B cell (primary cell): ENCODE measurements around the gene GFPT1. TPM values are rescaled to one million over a fixed set of nuclear protein-coding genes. Genes with fewer than 3 reads are reported as not detected.

Experiments
- ATAC-seq: fragments of 200-7000 bp; cut with Tn5 transposase; one replicate; pipeline ENCODE4 v1.10.0; 2021; ENCODE audit warnings: low read depth, mild to moderate bottlenecking, moderate number of reproducible peaks, moderate library complexity
- CTCF ChIA-PET: fragments of 350-600 bp; sonication (Branson Sonifier 250); formaldehyde crosslinking; loops from one replicate; lab custom pipeline; 2021; ENCODE audit warnings: antibody characterized with exemption, inconsistent platforms; lab: Charles Lee
- POLR2A ChIA-PET: fragments of 350-600 bp; sonication (Branson Sonifier 250); formaldehyde crosslinking; loops from one replicate; lab custom pipeline; 2021; ENCODE audit warnings: antibody characterized with exemption; lab: Charles Lee
- DNase-seq: peaks from one replicate; pipeline ENCODE4 v3.0.0; 2013
- H2AFZ ChIP-seq: 2 replicates; pipeline ENCODE4 v1.6.1; 2012; ENCODE audit warnings: mild to moderate bottlenecking, low read depth, low read length; ENCODE audit not compliant: insufficient read depth, poor library complexity, severe bottlenecking
- H3K27ac ChIP-seq, 2 donors: 1 replicate in 1 of 2; 2 replicates in 1 of 2; pipeline ENCODE4 v1.5.1; 2012 to 2013; ENCODE audit warnings: low read length in 2 of 2, mild to moderate bottlenecking in 2 of 2, moderate library complexity in 1 of 2
- H3K27me3 ChIP-seq, 4 experiments: fragments of 200-600 bp in 1 of 4; sonication (generic) in 1 of 4; replicated peaks in 1 of 4; 1 replicate in 2 of 4; 2 replicates in 2 of 4; pipeline versions ENCODE4 v1.6.1 to v1.7.0; 2013 to 2016; ENCODE audit warnings: low read length in 3 of 4, mild to moderate bottlenecking in 2 of 4, mixed read lengths in 1 of 4, moderate library complexity in 1 of 4; ENCODE audit not compliant: insufficient read depth in 4 of 4, control insufficient read depth in 3 of 4; ENCODE audit errors: control extremely low read depth in 1 of 4
- H3K36me3 ChIP-seq, 2 experiments: replicated peaks in 1 of 2; 1 replicate in 1 of 2; 2 replicates in 1 of 2; pipeline versions ENCODE4 v1.6.1 to v1.7.1; 2013; ENCODE audit warnings: low read length in 1 of 2; ENCODE audit not compliant: insufficient read depth in 2 of 2, control insufficient read depth in 1 of 2; ENCODE audit errors: control extremely low read depth in 1 of 2, extremely low read depth in 1 of 2
- H3K4me1 ChIP-seq, 2 donors: fragments of 200-600 bp in 1 of 2; sonication (generic) in 1 of 2; 1 replicate in 1 of 2; 2 replicates in 1 of 2; pipeline versions ENCODE4 v1.5.1 to v1.6.1; 2013 to 2017; ENCODE audit warnings: low read length in 2 of 2; ENCODE audit not compliant: control insufficient read depth in 2 of 2, insufficient read depth in 2 of 2
- H3K4me2 ChIP-seq: replicated peaks from 2 replicates; pipeline ENCODE3; 2012; ENCODE audit warnings: mild to moderate bottlenecking, low read depth, low read length; ENCODE audit not compliant: poor library complexity, severe bottlenecking
- H3K4me3 ChIP-seq, 5 experiments: fragments of 200-600 bp in 1 of 5; sonication (generic) in 1 of 5; 1 replicate in 3 of 5; 2 replicates in 2 of 5; pipeline versions ENCODE4 v1.5.1 to v1.7.0; 2011 to 2016; ENCODE audit warnings: low read length in 4 of 5, mild to moderate bottlenecking in 4 of 5, low read depth in 2 of 5, control low read depth in 1 of 5, moderate library complexity in 1 of 5; ENCODE audit not compliant: insufficient read depth in 1 of 5; ENCODE audit errors: control extremely low read depth in 1 of 5, extremely low read depth in 1 of 5
- H3K79me2 ChIP-seq: fragments of 200-600 bp; sonication (generic); one replicate; pipeline ENCODE4 v1.6.0; 2016; ENCODE audit warnings: low read length; ENCODE audit not compliant: control insufficient read depth, insufficient read depth
- H3K9ac ChIP-seq: fragments of 200-600 bp; sonication (generic); 2 replicates; pipeline ENCODE4 v1.6.1; 2017; ENCODE audit warnings: mild to moderate bottlenecking, low read length, moderate library complexity
- H3K9me3 ChIP-seq, 3 donors: one replicate each; pipeline versions ENCODE4 v1.6.1 to v1.7.1; 2013; ENCODE audit warnings: low read length in 2 of 3; ENCODE audit not compliant: control insufficient read depth in 2 of 3, insufficient read depth in 1 of 3; ENCODE audit errors: control extremely low read depth in 1 of 3
- H4K20me1 ChIP-seq: 2 replicates; pipeline ENCODE4 v1.6.0; 2012; ENCODE audit warnings: mild to moderate bottlenecking, low read length; ENCODE audit not compliant: insufficient read depth, control insufficient read depth, poor library complexity, severe bottlenecking
- H3K27ac Mint-ChIP-seq: one replicate; pipeline ENCODE4 v1.8.0; 2021; ENCODE audit warnings: mixed read lengths
- H3K27me3 Mint-ChIP-seq: one replicate; pipeline ENCODE4 v1.8.0; 2021; ENCODE audit warnings: mixed read lengths
- H3K4me1 Mint-ChIP-seq: one replicate; pipeline ENCODE4 v1.8.0; 2021; ENCODE audit warnings: mixed read lengths
- H3K4me3 Mint-ChIP-seq: one replicate; pipeline ENCODE4 v1.8.0; 2021; ENCODE audit warnings: mixed read lengths
- H3K9me3 Mint-ChIP-seq: one replicate; pipeline ENCODE4 v1.8.0; 2022; ENCODE audit warnings: mixed read lengths; ENCODE audit not compliant: insufficient read depth
- CTCF ChIP-seq: fragments of 200-600 bp; IDR thresholded peaks from one replicate; pipeline ENCODE4 v1.8.0; 2022; ENCODE audit warnings: antibody characterized with exemption, mild to moderate bottlenecking
- EZH2 ChIP-seq: IDR thresholded peaks from 2 replicates; pipeline ENCODE4 v1.6.1; 2012; ENCODE audit warnings: borderline replicate concordance, low read depth, mild to moderate bottlenecking, moderate library complexity, low read length; ENCODE audit not compliant: insufficient read depth, poor library complexity, severe bottlenecking
- WGBS: methylation state at CpG from one replicate; pipeline ENCODE4 v1.1.5; 2013; ENCODE audit warnings: missing lambda C conversion rate; ENCODE audit not compliant: insufficient coverage; 5-methylcytosine and 5-hydroxymethylcytosine counted together
- intact Hi-C: fragments of 100-400 bp; cut with micrococcal nuclease; formaldehyde crosslinking; loops from one replicate; pipeline ENCODE4 v1.10.0; 2022
- polyA plus RNA-seq: library from polyadenylated mRNA; depleted of rRNA; stranded (reverse); fragments of >200 nt; gene quantifications from 2 replicates; pipeline ENCODE4 v1.2.3, GENCODE V29; 2012
- total RNA-seq, 2 donors: library from RNA; stranded (reverse); fragments of 120-200 nt in 1 of 2; gene quantifications; 1 replicate in 1 of 2; 2 replicates in 1 of 2; pipeline versions ENCODE4 v1.2.3 to v1.2.4, GENCODE V29; 2013 to 2022

Gene GFPT1
- total and polyA plus RNA-seq, 2 donors (not counting 1 experiment from before 2014, with no cell fraction given) = 2.8 to 18.1 TPM

DNA sequence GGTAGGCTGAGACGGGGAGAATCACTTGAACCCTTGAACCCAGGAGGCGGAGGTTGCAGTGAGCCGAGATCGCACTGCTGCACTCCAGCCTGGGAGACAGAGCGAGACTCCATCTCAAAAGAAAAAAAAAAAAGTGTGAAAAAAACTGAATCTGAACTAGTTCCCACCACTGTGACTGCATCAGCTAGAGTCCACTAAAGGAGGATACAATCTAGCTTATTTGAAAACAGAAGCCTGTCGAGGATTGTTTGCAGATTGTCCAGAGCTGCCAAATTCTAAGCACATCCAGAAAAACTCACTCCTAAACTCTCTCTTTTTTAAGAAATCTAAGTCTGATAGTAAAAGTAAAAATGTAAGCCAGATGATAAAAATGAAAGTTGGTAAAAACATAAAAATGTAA lies 10.6 kb downstream of the GFPT1 start:
- no peak overlapping the region for H3K9ac ChIP-seq
- H3K79me2 ChIP-seq = peaks cover 42% of the 10 kb centered on the region
- H3K9me3 ChIP-seq = no peaks in the 10 kb centered on the region
- DNase-seq (no peak), ATAC-seq (no peak)
- H3K36me3 ChIP-seq = peaks cover 3 to 9% of the 10 kb centered on the region in 2 experiments
- TF ChIP-seq CTCF (no peak), EZH2 (no peak)
- no peak overlapping the region for H3K4me3 ChIP-seq
- no peaks in the 10 kb centered on the region for H3K4me1 ChIP-seq
- ChIA-PET POLR2A (no interaction called here), CTCF (interaction anchor here (0.7 to 3.1 kb wide), 5 partner anchors 9 to 337 kb away, joined by 3 to 14 read pairs (median 4); no protein-coding TSS in a partner anchor)
- 94% methylated on average over 5 of the region's 6 CpGs for WGBS
- intact Hi-C loops = no loop called here
- Mint-ChIP-seq H3K27ac (no peak overlapping the region), H3K9me3 (no peaks in the 10 kb centered on the region), H3K27me3 (no peaks in the 10 kb centered on the region), H3K4me3 (no peak overlapping the region), H3K4me1 (peaks cover 18% of the 10 kb centered on the region)
- no peak overlapping the region for H2AFZ ChIP-seq
- no peak overlapping the region for H3K27ac ChIP-seq
- no peaks in the 10 kb centered on the region for H3K27me3 ChIP-seq
- H3K4me2 ChIP-seq = no peak overlapping the region
- H4K20me1 ChIP-seq = peaks cover 15% of the 10 kb centered on the region

DNA sequence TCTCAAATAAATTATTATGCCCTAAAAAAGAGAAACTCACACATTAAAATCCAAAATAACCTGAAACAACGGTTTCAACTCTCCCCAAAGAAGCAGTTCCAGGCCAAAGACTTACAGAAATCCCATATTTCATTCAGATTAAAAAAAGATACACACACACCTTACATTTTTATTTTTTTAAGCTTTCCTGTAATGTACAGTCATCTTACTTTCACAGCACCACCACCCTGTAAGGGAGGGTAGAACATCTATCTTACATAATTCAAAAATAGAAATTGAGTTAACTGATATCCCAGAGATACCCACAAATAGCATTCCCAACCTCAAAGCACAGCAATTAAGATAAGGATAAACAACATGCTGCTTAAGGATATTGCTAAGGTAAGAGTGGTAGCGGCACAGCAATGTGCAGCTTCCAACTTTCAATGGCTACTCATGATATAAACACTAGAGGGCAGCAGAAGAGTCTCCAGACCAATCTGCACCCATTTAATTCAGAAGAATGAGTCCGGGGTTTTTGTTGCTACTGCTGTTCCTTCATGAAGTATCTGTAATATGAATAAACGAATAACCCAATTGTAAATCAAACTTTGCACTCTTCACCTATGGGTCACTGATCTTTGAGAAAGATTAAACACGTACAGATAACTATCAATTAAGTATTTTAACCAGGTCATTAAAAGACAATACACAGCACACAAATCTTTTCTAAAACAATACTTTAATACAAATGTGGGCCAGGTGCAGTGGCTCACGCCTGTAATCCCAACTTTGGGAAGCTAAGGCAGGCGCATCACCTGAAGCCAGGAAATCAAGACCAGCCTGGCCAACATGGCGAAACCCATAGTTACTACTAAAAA lies 11.3 kb downstream of the GFPT1 start:
- H3K27ac ChIP-seq = no peak overlapping the region
- H3K36me3 ChIP-seq = peaks cover 3 to 9% of the 10 kb centered on the region in 2 experiments
- 98% methylated on average over 5 of the region's 8 CpGs for WGBS
- H3K4me2 ChIP-seq = no peak overlapping the region
- POLR2A ChIA-PET = no interaction called here
- Mint-ChIP-seq H3K9me3 (no peaks in the 10 kb centered on the region), H3K27me3 (no peaks in the 10 kb centered on the region), H3K4me1 (peaks cover 15% of the 10 kb centered on the region), H3K4me3 (no peak overlapping the region), H3K27ac (no peak overlapping the region)
- DNase-seq (peak; percentile 38), ATAC-seq (no peak)
- no peak overlapping the region for H3K9ac ChIP-seq
- H3K79me2 ChIP-seq = peaks cover 35% of the 10 kb centered on the region
- H2AFZ ChIP-seq = no peak overlapping the region
- H3K9me3 ChIP-seq = no peaks in the 10 kb centered on the region
- H3K4me1 ChIP-seq = no peaks in the 10 kb centered on the region
- H3K4me3 ChIP-seq = no peak overlapping the region
- no peaks in the 10 kb centered on the region for H3K27me3 ChIP-seq
- CTCF ChIA-PET = interaction anchor here (1.2 to 3.1 kb wide), 4 partner anchors 9 to 338 kb away, joined by 3 to 14 read pairs (median 4); no protein-coding TSS in a partner anchor
- TF ChIP-seq EZH2 = no peak
- TF ChIP-seq CTCF = peak; percentile 62
- peaks cover 15% of the 10 kb centered on the region for H4K20me1 ChIP-seq
- intact Hi-C loops = no loop called here
